Jurkat, Clone E6-1 (cell line): ENCODE results near the gene CD99L2.

Experiments
- DNase-seq: peaks from one replicate; pipeline ENCODE4 v3.0.0-alpha.2; 2011; ENCODE audit warnings: low read depth, low spot score
- H3K4me3 ChIP-seq: 2 replicates; pipeline ENCODE4 v1.5.1; 2011; ENCODE audit warnings: mild to moderate bottlenecking, low read length, control low read depth, moderate library complexity

The CD99L2 gene

GRCh38 chrX:150868625-150869024, 29.8 kb downstream of the CD99L2 start:
- no peak overlapping the region for H3K4me3 ChIP-seq
- DNase-seq = no peak

GRCh38 chrX:150864127-150864526, 34.3 kb downstream of the CD99L2 start:
- no peak for DNase-seq
- no peak overlapping the region for H3K4me3 ChIP-seq

DNA sequence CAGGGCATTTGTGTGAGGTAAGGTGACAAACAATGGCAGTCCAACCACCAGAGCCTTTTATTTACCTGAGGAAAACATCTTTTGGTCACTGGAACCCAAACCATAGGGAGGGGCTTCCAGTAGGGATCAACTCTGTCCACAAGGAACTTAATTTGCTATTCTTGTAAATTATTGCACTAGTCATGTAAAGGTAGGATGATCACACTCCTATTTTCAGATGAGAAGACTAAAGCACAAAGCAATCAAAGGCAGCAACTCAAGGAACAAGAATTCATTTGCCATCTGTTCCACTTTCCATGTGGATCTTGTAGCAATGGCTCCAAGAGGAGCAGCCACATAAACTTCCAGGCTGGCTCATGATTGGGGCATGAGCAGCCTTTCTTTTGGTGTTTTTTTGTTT, 35.3 kb downstream of the CD99L2 start:
- no peak for DNase-seq
- no peak overlapping the region for H3K4me3 ChIP-seq

DNA sequence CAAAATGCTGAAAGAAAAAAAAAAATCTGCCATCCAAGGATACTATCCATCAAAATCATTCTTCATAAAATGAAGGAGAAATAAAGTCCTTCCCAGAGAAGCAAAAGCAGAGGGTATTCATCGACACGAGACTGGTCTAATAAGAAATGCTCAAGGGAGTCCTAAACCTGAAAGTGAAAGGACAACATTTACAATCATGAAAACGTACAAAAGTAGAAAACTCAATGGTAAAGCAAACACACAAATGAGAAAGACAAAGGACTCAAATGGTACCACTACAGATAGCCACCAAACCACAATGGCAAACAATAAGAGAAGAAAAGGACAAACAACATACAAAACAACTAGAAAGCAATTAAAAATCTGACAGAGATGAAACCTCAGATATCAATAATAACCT, 41.0 kb downstream of the CD99L2 start:
- no peak overlapping the region for H3K4me3 ChIP-seq
- no peak for DNase-seq

DNA sequence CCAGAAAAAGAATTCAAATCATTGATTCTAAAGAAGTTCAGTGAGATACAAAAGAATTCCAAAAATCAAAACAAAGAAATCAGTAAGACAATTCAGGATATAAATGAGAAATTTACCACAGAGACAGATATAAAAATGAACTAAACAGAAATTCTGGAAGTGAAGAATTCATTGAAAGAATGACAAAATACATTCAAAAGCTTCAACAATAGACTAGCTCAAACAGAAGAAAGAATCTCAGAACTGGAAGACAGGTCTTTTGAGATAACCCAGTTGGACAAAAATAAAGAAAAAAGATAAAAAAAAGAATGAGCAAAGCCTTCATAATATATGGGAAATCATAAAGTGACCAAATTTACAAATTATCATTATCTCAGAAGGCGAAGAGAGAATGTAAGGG, 41.7 kb downstream of the CD99L2 start:
- DNase-seq = no peak
- H3K4me3 ChIP-seq = no peak overlapping the region

DNA sequence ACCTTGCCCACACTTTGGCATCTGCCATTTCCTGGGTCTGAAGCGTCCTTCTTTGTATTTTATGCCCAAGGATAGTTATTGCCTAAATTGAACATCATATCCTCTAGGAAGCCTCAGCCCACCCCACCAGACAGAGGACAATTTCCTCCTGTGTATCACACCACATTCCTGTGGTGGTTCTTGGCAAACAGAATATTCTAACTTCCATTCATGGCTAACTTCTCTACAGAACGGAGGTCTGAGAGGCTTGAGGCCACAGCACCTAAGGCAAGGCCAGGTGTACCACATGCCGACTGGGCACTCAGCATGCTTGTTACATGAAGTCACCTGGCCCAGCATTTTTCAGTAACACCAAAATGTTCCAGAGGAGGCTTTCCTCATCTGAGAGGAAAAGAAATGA, 42.4 kb downstream of the CD99L2 start:
- no peak overlapping the region for H3K4me3 ChIP-seq
- DNase-seq = no peak

- peak; percentile 42 for DNase-seq
- H3K4me3 ChIP-seq = no peak overlapping the region
These were observed 43.6 kb downstream of the CD99L2 start for GRCh38 chrX:150854856-150855255.

DNA sequence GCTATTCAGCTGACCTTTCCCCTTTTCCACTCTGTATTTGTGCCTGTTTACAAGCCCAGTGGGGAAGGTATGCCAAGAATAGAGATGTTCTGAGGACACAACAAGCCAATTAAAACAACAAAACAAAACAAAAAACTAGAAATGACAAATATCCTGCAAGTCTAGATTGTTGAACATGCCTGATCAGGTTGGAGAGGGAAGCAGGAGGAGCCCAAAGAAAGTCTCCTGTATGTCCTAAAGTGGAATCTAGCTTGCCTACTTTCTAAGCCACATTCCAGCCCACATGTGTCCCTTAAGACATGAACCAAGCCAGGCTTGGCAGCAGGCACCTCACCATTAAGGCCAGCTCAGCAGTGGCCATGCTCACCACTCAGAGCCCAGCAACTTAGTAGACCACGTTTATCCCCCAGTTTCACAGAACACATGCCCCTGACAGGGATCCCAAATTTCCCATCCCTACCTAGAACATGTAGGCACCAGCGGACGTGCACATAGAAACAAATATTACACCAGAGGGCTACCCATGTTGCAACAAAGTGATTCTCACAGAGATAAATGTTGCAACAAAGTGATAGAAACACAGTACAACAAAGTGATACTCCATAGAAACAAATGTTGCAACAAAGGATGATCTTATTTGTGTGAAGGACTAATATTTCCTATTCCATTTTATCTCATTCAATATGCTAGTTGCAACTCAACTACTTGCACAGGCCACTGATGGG, 48.3 kb downstream of the CD99L2 start:
- DNase-seq = no peak
- no peak overlapping the region for H3K4me3 ChIP-seq

DNA sequence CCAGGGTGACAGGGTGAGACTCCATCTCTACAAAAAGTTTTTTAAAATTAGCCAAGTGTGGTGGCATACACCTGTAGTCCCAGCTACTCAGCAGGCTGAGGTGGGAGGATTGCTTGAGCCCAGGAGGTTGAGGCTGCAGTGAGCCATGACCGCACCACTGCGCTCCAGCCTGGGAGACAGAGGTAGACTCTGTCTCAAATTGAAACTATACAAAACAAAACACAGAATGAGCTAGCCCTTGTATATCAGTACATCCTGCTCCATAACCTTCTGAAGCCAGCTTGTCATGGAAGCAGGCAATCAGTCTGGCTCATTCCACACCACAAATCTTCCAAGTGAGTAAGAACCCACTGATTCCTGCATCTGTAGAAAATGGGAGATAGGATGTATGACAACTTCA, 49.0 kb downstream of the CD99L2 start:
- DNase-seq = no peak
- no peak overlapping the region for H3K4me3 ChIP-seq

- peak; percentile 18 for DNase-seq
- H3K4me3 ChIP-seq = no peak overlapping the region
These were observed 49.5 kb downstream of the CD99L2 start for GRCh38 chrX:150848914-150849365.

- no peak for DNase-seq
- H3K4me3 ChIP-seq = no peak overlapping the region
These were observed 51.4 kb downstream of the CD99L2 start for GRCh38 chrX:150847088-150847487.

GRCh38 chrX:150846130-150846529, 52.3 kb downstream of the CD99L2 start:
- no peak for DNase-seq
- no peak overlapping the region for H3K4me3 ChIP-seq

- no peak for DNase-seq
These were observed 53.4 kb downstream of the CD99L2 start for GRCh38 chrX:150845091-150845490.

DNA sequence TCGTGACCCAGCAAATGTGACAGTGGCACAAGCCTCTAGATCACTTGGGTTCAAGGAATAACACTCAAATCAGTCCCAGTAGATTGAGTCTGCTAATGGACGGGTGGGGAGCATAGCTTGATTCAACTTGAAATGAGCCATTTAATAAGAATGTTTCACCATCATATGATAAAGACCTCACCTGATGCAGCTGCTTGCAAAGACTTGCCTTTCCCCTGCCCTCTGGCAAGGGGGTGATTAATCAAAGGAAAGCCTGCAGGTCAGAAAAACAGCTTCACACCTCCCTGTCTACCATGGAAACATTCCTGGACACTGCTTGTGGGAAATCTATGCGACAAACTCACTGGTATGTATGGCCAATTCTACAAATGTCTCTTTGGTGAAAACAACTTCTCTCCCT, 54.5 kb downstream of the CD99L2 start:
- DNase-seq = no peak

More at GRCh38 chrX:150845091-150845490, 53.4 kb downstream of the CD99L2 start:
- no peak overlapping the region for H3K4me3 ChIP-seq

GRCh38 chrX:150842198-150842685, 56.2 kb downstream of the CD99L2 start:
- no peak for DNase-seq

More for the DNA sequence above, 54.5 kb downstream of the CD99L2 start:
- no peak overlapping the region for H3K4me3 ChIP-seq

GRCh38 chrX:150841456-150842197, 56.8 kb downstream of the CD99L2 start:
- H3K4me3 ChIP-seq = no peak overlapping the region
- DNase-seq = no peak

More at GRCh38 chrX:150842198-150842685, 56.2 kb downstream of the CD99L2 start:
- H3K4me3 ChIP-seq = no peak overlapping the region

- no peak for DNase-seq
- no peak overlapping the region for H3K4me3 ChIP-seq
These were observed 60.6 kb downstream of the CD99L2 start for GRCh38 chrX:150837845-150838244.

DNA sequence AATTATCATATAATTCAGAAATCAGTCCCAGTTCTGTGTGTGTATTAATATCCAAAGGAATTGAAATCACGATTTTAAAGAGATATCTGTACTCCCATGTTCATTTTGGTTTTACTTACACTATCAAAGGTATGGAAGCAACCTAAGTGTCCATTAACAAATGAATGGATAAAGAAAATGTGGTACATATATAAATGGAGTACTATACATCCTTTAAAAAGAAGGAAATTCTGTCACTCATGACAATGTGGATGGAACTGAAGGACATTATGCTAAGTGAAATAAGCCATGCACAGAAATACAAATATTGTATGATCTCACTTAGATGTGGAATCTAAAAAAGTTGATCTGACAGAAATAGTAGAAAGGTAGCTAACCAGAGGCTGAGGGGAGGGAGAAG, 63.8 kb downstream of the CD99L2 start:
- no peak for DNase-seq
- H3K4me3 ChIP-seq = no peak overlapping the region

DNA sequence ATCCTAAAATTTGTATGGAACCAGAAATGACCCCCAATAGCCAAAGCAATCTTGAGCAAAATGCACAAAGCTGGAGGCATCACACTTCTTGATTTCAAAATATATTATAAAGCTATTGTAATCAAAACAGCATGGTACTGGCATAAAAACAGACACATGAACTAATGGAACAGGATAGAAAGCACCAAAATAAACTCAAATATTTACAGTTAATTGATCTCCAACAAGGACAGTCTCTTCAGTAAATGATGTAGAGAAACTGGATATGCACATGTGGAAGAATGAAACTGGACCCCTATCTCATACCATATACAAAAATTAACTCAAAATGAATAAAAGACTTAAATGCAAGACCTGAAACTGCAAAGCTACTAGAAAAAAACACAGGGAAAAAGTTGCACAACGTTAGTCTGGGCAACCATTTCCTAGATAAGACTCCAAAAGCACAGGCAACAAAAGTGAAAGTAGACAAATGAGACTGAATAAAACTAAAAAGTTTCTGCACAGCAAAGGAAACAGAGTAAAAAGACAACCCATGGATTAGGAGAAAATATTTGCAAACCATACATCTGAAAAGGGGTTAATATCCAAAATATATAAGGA, 64.9 kb downstream of the CD99L2 start:
- no peak for DNase-seq
- no peak overlapping the region for H3K4me3 ChIP-seq

DNA sequence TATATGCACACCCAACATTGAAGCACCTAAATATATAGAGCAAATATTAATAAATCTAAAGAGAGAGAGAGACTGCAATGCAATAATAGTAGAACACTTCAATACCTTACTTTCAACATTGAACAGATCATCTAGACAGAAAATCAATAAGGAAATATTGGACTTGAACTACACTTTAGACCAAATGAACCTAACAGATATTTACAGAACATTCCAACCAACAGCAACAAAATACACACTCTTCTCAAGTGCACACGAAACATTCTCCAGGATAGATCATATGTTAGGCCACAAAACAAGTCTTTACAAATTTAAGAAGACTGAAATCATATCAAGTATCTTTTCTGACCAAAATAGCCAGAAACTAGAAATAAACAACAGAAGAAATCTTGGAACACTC, 66.6 kb downstream of the CD99L2 start:
- H3K4me3 ChIP-seq = no peak overlapping the region
- DNase-seq = no peak
